Measurements from ENCODE around the gene E2F2.

The E2F2 gene

DNA sequence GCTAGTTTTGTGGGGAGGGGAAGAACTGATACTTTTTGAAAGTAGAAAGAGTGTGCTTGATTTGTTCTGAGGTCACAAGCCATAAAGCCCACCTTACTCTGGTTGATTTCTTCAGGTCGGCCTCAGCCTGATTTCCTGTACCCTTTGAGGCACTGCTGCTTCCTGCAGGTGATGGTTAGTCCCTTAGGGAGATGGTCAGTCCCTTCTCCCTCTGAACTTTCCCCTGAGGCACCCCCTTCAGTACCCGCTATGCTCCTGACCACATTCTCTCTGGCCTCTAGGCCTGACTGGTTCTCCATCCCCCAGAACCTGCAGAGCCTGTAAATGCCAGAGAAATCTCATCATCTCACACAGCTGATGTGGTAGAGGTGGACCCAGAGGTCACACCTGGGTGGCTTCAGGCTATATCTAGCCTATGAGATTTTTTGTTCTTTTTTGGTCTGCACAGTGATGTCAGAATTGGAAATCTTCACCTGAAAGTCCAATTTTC, 43.3 kb upstream of the E2F2 start:
- H3K4me3 ChIP-seq (ENCODE audit: low read depth, low read length): no peak overlapping the region
- TF ChIP-seq, protein P1, sequence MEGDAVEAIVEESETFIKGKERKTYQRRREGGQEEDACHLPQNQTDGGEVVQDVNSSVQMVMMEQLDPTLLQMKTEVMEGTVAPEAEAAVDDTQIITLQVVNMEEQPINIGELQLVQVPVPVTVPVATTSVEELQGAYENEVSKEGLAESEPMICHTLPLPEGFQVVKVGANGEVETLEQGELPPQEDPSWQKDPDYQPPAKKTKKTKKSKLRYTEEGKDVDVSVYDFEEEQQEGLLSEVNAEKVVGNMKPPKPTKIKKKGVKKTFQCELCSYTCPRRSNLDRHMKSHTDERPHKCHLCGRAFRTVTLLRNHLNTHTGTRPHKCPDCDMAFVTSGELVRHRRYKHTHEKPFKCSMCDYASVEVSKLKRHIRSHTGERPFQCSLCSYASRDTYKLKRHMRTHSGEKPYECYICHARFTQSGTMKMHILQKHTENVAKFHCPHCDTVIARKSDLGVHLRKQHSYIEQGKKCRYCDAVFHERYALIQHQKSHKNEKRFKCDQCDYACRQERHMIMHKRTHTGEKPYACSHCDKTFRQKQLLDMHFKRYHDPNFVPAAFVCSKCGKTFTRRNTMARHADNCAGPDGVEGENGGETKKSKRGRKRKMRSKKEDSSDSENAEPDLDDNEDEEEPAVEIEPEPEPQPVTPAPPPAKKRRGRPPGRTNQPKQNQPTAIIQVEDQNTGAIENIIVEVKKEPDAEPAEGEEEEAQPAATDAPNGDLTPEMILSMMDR (IDR thresholded peaks at IDR 0.05; ENCODE audit: low read depth, low read length, missing control alignments): no peak
- no peak for DNase-seq (ENCODE audit: low read depth)

DNA sequence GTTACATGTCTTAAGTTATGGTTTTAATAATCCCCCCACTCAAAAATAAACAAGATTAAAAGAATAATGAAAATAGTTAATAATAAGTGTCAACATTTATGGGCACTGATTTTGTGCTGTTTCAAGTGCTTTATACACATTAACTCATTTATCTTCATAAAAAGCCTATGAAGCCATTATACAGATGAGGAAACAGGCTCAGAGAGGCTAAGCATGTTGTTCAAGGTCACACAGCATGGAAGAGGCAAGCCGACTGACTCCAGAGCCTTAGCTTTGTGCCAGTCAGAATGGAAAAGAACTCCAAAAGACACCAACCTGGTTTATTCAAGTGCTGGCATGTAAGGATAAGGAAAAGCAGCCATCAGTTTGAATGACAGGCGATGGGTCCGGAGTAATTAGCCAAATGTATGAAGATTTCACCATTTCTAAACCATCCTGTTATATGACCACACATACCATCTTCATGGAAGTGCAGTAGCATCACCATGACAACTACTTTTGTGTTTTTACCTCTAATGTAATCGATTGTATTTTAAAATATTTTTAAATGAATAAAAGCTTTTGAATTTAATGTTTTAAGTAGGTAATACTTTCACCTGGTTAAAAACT, 42.6 kb upstream of the E2F2 start:
- DNase-seq (ENCODE audit: low read depth): no peak
- TF ChIP-seq, protein P1 (IDR thresholded peaks at IDR 0.05; ENCODE audit: low read depth, low read length, missing control alignments): no peak
- H3K4me3 ChIP-seq (ENCODE audit: low read depth, low read length): no peak overlapping the region

DNA sequence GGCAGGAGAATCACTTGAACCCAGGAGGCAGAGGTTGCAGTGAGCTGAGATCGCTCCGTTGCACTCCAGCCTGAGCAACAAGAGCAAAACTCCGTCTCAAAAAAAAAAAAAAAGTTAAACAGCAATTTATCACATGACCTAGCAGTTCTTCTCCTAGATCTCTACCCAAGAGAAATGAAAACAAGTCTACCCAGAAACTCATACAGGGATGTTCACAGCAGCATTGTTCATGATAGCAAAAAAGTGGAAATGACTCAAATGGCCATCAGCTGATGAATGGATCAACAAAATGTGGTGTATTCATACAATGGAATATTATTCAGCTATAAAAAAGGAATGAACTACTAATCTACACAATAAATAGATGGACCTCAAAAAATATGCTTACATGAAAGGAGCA, 40.4 kb upstream of the E2F2 start:
- TF ChIP-seq, protein P1 (IDR thresholded peaks at IDR 0.05; ENCODE audit: low read depth, low read length, missing control alignments): no peak
- no peak overlapping the region for H3K4me3 ChIP-seq (ENCODE audit: low read depth, low read length)
- no peak for DNase-seq (ENCODE audit: low read depth)

- TF ChIP-seq, protein P1 (IDR thresholded peaks at IDR 0.05; ENCODE audit: low read depth, low read length, missing control alignments): no peak
These were observed 39.1 kb upstream of the E2F2 start for GRCh38 chr1:23570001-23570691.

DNA sequence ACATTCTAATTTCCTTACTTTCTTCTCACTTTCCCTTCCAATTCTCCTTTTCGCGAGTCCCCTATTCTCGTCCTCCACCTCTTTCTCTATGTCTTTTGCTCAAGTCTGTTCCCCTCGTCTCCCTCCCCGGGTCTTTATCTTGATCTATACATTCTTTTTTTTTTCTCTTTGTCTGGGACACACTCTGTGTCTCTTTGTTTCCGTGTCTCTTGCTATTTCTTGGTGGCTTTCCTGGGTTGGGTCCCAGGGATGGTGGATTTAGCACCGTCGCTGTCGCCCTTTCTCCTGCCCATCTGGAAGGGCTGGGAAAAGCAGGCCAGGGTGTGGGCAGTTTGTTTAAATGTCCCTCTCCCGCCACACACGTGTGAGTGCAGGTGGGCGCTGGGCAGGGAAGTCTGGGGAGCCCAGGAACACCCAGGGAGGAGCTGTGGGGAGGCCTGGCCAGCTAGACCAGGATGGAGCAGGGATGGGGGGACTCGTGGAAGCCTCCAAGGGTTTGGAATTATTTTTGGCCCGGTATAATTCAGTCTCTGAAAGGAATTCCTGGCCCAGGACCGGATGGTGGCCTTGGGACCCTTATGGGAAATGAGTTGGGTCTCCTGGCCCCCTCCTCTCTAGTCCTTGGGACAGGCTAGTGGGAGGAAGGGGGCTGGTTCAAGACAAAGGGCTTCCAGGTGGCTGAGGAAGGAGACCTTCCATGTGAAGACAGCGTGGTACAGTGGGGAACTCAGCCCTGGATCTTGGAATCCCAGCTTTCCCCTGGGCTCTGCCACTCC, 37.8 kb upstream of the E2F2 start:
- H3K4me3 ChIP-seq (ENCODE audit: low read depth, low read length): peak overlapping the region; percentile 46; the same call in 1 of the 2 replicates
- DNase-seq (ENCODE audit: low read depth): no peak
- TF ChIP-seq, protein P1 (IDR thresholded peaks at IDR 0.05; ENCODE audit: low read depth, low read length, missing control alignments): no peak

More at GRCh38 chr1:23570001-23570691, 39.1 kb upstream of the E2F2 start:
- H3K4me3 ChIP-seq (ENCODE audit: low read depth, low read length): no peak overlapping the region
- no peak for DNase-seq (ENCODE audit: low read depth)

GRCh38 chr1:23567996-23568607, 37.1 kb upstream of the E2F2 start:
- TF ChIP-seq, protein P1 (IDR thresholded peaks at IDR 0.05; ENCODE audit: low read depth, low read length, missing control alignments): no peak
- no peak for DNase-seq (ENCODE audit: low read depth)
- peak overlapping the region; percentile 46 for H3K4me3 ChIP-seq (ENCODE audit: low read depth, low read length)
